Dedifferentiated amniotic fluid mesenchymal stem cell (primary cell): ENCODE results near the gene WWTR1.

Experiments used
- DNase-seq: peaks from one replicate; pipeline ENCODE4 v3.0.0-alpha.2; 2016; ENCODE audit errors: extremely low spot score

WWTR1 gene

DNA sequence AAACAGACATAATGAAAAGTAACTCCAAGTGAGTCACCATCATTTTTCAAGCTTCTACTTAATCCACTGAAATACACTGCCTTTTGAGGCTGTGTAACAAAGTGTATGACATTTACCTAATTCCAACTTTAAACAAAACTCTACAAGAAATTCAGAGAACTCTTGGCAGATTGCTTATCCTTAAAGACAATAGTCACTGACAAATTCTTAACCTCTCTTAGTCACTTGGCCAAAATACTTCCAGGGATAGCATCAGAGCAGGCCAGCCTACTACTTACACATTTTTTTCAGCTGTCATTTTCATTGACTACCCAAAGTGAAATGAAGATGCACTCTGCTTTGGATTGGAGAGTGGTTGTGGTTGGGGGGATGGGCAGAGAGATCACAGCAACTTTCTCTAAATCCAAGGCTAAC, 3.6 kb downstream of the WWTR1 start:
- DNase-seq = no peak

DNA sequence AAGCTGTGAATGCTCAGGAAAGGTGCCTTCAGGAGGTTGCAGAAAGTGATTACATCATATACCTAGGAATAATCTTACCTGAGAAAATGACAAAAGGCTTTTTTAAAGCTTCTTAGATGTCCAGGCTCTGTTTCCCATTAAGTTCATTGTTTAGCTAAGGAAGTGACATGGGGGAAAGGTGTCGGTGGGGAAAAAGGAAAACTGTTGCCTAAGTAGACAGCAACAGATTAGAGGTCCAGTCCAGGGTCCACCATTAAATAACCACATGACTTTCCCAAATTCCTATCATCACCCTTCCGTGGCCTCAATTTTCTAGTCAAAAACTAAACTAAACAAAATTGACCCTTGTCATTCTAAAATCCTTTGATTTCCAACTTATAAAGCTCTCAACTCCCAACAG, 4.3 kb downstream of the WWTR1 start:
- DNase-seq = no peak

DNA sequence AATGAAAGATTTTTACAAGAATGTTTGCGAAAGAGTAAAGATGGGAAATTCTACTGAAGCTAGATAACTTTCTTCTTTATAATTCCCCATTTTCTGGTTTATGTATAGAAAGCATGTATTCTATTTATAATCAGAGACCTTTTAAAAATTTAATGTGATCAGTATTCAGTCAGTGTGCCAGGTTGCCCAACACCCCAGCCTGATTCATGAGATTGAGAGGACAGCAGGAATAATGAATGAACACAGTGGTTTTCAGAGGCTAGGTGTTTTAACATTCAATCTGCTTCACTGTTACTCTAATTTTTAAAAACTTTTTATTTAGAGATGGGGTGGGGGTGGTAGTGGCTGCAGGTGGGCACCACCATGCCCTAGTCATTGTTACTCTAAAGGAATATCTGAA, 4.7 kb downstream of the WWTR1 start:
- no peak for DNase-seq

DNA sequence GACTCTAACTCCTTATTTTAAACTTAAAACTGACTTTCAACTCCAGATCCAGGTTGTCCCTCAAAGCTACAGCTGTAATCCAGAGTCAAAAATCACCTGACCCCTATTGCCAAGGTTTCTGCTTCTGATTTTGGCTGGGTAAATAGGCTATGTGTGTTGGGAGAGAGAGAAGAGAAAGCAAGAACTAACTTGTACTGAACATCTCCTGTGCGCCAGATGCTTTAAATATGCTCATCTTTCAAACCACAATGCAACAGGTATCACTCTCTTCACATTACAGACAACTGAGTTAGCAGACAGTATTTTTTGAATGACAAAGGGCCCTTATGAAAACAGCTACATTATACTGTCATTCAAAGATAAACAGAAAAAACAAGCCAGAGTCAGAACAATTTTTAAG, 7.0 kb downstream of the WWTR1 start:
- DNase-seq = no peak

DNA sequence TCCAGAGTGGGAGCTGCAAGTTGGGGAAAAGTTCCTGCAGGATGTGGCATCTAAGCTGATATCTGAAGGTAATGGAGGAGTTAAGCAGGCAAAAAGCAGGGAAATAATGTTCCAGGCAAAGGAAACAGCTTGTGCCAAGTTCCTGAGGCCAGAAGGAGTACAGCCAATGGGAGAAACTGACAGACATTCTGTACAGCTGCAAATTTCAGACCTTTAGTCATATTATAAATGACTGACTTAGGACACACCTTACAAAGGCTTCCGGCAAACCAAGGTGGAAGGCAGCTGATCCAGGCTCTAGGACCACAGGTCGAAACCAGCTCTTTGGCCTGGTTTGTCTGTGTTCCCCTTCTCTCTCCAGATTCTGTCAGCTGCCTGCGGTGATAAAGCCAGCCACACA, 9.3 kb downstream of the WWTR1 start:
- no peak for DNase-seq

DNA sequence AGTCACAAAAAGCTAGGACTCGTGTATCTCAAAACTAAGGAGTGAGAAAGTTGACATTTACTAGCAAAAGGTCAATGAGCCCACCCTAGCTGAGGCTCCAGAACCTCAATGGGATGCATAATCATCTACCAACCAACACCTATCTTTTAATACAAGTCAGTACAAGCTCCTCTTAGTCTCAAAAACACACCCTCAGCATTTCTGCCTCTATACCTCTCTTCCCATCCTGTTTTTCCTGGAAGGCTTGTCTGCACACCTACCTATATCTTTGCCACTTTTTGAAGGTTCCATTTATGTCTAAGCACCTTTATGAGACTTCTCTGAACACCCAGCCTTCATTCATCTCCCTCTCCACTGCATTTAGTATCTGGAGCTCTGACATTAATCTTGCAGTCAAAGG, 10.0 kb downstream of the WWTR1 start:
- no peak for DNase-seq

DNA sequence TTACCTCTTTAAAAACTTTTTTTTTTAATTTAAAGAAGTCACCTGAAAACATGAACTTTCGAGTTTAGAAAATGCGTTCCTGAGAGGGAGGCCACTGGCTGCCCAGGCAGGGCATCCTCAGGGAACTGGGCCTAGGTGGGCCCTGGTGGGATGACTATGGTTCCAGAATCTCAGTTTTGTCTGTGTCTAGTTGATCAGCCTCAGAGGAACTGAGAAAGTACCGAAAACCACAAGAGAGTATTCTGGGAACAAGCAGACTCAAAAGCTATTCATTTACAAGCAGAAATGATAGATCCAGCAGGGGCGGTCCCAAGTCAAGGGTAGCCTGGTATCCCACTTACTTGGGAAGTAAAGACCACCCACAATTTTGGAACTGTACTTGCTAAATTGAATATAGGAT, 10.5 kb downstream of the WWTR1 start:
- DNase-seq = no peak

DNA sequence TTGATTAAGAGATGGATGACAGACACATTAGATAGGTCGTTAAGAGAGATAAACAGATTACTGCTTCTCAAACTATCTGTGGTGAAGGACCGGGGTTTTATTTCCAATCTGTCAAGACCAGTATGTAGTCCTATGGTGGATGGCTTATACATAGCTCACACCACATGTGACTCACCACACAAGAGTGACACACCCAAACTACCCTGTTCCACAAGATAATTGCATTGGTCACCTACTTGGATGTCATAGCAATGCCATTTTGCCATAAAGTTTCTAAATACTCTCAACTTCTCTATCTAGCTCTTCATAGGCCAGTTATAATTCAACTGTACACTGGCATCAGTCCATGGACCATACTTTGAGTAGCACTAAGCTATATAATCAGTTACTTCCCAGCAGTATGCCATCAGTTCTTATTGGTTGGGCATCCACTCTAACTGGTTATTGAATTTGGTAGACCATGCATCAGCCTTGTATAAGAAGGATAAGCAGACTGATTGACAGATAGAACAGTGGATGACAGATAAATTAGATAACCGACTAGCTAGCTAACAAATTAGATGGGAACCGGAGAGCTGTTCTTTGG, 11.6 kb downstream of the WWTR1 start:
- no peak for DNase-seq

DNA sequence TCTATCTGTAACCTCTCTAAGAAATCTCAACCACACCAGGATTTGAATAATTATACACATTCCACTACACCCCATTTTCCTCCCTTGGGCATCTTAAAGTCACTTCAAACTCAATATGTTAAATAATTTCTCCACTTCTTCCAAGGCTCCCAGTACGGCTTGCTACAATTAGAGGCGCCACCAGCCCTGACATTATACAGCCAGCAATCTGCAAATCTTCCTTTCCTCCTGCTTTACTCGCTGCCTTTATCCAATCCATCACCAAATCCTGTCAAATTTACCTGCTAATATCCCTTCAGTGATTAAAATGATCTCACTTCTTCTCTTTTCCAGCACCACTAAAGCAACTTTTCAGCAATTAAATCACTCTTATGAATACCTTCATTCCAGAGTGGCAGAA, 13.9 kb downstream of the WWTR1 start:
- DNase-seq = no peak

DNA sequence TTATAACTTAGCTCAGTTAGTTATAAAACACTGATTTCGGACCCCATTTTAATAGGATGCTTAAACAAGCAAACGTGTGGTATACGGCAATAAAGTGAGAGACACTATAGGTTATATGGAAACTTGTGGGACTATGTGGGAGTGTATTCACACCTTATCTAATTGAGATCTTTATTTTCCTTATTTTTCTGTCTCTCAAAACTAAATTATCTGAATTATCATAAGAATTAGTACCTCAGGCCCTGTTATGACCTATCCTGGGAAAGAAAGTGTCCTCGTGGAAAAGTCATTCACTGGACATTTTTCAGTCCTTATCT, 14.4 kb downstream of the WWTR1 start:
- DNase-seq = no peak

DNA sequence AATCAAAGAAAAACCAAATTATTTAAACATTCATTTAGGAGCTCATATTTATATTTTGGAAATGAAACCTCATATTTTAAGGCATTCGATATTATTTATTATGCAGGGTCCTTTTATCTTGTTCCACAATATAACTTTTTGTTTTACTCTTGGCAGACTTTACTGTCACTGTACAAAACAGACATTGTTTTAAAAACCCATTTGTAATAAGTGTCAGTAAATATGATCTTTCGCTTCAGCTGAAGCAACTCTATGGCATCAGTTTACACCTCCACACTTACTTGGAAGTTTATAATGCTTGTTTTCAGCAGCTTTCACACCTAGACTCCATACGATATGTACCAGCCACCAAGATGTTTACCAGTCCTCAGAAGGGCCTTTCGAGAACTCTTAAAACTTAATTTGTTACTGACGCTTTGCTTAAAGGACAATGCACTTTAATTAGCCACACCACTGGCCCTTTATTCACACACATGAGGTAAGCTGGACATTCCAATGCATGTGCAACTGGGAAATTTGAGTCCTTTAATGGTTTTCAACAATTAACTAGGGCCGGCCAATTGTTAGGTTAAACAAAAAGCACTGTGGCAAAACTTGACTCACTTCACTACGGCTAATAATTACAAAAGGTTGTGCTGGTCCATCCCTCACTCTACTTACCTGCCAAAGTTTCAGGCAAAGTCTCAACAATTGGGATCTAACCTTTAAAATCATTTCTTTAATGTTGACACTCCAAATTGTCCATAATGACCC, 16.7 kb downstream of the WWTR1 start:
- no peak for DNase-seq

DNA sequence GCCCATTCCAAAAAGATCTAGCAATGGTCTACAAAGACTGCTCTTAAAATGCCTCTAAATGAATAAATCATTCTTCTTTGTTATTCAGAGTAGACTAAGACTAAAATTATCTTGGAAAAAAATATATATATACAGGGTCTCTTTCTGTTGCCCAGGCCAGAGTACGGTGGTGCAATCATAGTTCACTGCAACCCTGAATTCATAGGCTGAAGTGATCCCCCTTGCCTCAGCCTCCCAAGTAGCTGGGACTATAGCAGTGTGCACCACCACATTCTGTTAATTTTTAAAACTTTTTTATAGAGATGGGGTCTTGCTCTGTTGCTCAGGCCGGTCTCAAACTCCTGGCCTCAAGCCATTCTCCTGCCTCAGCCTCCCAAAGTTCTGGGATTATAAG, 18.7 kb downstream of the WWTR1 start:
- no peak for DNase-seq

DNA sequence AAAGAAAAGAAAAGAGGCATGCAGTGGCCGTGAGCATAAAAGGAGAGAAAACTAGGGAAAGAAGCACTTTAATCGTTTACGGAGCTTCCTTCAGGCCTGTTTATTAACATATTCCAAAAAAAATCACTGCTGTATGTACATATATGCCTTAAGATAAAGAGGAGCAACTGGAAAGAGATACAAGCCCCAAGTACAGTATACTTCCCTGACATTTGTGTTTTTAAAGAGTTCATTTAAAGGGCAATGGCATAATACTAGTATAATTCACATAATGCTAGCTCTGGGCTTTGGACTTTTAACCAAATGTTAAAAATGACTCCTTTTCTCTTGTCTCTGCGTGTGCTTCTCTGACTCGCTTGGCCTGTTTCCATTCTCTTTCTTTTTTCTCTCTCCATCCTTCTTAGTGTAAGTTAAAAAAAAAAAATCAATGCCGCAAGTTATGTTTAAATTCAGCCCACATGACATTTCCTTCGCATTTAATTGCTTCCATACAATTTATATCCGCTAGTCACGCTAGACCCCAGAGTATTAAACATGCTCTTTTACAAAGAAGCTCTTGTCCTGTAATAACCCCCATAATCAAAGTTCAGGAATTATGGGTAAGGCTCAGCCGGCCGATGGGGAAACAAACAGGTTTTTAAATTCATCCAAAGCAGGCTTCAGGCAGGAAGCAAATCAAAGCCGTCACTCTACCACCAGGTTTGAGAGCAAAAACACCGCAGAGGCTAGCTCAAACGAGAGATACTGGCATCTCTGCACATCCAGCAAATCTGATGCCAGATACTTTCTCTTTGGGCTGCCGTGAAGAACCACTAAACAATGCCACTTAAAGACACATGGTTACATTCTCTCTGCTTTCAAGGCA, 19.4 kb downstream of the WWTR1 start:
- DNase-seq = peak; percentile 62

DNA sequence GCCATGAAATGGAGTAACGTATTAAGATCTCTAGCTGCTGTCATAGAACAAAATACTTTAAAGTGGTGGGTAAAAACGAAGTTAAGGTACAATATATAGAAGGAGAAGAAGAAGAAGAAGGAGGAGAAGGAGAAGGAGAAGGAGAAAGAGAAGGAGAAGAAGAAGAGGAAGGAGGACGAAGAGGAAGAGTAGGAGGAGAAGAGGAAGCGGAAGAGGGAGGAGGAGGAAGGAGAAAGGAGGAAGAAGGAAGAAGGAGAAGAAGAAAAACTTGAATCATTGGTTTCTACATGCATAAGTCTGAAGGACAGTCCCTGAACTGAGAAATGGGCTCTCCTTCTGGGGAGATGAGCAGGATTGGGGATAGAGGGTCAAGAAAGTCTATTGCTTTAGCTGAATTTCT, 22.4 kb downstream of the WWTR1 start:
- DNase-seq = no peak

DNA sequence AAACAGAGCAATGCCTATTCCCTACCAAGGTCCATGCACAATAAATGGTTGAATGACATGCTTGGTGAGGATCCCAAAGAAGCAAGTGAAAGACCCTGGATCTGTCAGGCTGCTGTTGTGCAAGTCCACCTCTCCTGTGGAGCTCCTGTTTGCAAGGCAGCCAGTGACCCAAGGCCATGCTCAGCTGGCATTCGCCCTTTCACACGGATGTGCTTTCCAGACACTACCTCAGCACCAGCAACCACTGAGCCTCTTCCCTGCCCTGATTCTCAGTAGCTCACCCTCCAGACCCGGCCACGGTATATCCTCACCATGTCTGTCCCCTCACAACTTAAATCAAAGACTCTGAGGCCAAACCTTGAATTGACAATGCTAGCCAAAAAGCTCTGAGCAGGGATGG, 23.3 kb downstream of the WWTR1 start:
- DNase-seq = no peak

DNA sequence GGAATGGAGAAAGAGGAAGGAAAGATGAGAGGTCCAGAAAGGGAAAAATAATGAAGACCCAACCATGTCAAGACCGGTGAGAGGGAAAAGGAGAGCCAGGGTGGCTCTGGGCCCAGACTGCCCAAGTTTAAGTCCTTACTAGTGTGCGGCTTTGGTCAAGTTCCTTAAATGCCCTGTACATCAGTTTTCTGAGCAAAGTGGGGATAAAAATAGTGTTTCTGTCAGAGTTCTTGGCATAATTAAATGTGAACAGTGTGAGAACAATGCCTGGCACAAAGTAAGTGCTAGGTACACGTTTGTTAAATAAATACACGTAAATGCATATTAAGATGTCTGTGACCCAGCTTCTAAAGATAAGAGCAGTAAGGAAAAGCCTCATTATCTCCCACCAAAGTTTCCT, 23.8 kb downstream of the WWTR1 start:
- no peak for DNase-seq

DNA sequence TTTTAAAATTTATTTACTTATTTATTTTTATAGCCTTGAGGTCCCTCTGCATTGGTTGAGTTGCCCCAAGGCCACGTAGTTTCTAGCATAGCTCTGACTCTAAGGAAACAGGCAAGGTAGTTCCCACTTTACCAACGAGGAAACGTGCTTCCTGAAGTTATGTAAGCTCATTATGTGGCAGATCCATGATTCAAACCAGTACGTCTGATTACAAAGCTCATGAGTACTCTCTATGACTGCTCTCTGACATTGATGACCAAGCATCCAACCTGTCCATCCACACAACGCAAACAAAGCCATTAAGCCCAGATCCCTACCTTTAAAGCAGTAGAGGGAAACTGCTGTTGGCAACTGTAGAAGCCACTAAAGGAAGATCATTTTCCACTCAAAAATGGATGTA, 25.6 kb downstream of the WWTR1 start:
- DNase-seq = no peak

DNA sequence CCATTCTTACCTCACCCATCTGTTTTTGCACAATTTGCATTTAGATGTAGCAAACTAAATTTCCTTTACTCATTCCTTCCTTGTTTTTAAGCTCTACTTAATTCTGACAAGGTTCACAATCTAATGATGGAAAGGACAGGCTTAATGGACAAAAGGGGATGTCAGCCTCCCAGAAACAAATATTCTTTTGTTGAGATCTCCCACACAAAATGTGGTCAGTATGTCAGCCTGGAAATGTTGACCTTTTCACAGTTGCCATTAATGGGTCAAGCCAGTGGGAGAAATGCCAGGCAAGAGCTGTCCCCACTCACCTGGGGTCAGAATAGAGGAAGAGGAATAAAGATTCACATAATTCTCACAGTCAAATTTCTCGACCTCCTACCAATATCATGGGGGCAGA, 27.0 kb downstream of the WWTR1 start:
- no peak for DNase-seq

DNA sequence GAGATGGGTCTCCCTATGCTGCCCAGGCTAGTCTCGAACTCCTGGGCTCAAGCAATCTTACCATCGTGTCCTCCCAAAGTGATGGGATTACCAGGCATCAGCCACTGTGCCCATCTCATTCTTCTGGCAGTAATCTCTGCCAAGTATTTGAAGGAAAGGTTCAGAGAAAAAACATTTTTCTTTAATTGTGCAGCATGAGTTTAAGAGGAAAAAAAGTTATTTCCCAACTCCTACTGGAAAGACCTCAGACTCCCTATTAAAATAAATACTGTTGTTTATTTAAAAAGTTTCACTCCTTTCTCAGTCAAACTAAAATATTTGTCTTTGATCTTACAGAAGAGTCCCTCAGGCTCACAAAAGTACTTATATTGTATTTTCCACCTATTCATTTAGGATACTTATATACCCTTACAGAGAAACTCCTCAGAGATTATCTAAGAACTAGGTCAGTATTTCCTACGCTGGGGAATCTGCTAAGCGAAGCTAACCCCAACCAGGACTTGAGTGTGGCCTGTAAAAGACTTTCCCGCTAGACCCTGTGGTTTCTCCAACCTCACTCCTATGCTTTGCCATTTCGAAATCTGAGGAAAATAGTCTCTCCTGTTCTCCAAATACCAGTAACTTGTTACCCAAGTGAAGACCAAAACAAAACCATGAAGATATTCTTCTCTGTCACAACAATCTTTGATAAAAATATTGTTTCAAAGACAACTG, 28.7 kb downstream of the WWTR1 start:
- no peak for DNase-seq

DNA sequence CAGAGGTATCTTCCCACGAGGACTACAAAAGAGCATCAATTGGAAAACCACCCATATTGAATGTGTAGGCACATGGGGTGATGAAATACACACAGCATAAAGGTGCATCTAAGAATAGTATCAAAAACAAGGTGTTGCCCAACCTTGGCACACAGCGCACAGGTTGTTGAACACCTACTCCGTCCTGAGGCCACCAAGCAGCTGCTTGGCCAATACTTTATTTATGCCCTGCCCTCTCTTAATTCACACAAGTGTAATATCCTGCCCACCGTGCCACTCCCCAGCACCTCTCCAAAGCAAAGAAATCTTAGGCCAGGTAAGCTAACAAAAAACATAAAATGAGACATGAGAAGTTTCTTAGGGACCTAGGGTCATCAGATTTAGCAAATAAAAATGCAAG, 31.2 kb downstream of the WWTR1 start:
- DNase-seq = no peak

DNA sequence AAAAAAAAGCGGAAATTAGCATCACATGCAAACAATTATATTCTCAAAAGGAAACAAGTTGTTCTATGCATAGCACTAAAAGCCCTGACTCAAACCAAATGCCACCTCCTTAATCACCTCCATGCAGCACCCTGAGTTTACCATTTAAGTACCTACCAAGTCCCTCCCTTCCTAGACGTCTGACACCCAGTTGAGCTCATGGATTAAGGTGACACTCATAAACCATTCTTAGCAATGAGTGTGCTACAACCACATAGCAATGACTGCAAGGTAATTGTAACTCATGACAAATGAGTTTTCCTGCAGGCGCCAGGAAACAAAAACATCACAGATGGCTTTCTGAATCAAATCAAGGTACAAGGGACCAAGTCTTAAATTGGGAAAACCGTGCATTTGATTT, 32.0 kb downstream of the WWTR1 start:
- no peak for DNase-seq

DNA sequence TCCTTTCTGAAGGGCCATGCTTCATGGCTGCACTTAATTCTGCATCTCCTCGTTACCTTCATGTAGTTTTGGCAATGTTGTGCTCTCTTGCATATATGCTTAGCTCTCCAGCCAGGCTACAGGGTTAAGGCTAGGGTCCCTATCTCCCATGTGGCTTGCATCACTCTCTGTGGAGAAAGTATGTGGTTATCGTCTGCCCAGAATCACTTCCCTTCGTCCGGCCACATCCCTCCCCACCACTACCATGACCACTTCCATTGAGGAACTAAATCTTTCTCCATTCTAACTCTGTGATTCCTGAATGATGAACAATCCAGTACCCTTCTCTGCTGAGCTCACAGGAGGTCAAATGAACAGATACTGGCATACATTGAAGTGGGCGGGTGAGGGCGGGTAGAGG, 34.0 kb downstream of the WWTR1 start:
- DNase-seq = no peak
